Erythroblast (primary cell): Measurements from ENCODE around the gene DUSP10.

Experiments
- DNase-seq, 2 experiments: peaks; one replicate each; lab custom pipeline; 2025; lab: John Stamatoyannopoulos, UW
- GATA1 ChIP-seq: IDR thresholded peaks from 2 replicates; pipeline ENCODE4 v1.6.1; 2011; ENCODE audit warnings: low read depth, mild to moderate bottlenecking, control low read depth, low read length, moderate library complexity
- POLR2A ChIP-seq: IDR thresholded peaks from 2 replicates; pipeline ENCODE4 v1.6.1; 2011; ENCODE audit warnings: mild to moderate bottlenecking, low read length

The DUSP10 gene

GRCh38 chr1:221756830-221757551 lies 15.1 kb upstream of the DUSP10 start:
- DNase-seq = no peak
- TF ChIP-seq POLR2A (no peak), GATA1 (no peak)

- no peak for DNase-seq
- TF ChIP-seq GATA1 = no peak
- TF ChIP-seq POLR2A = no peak
Observed at GRCh38 chr1:221753828-221754188, 11.9 kb upstream of the DUSP10 start.

GRCh38 chr1:221751226-221751887 lies 9.5 kb upstream of the DUSP10 start:
- no peak for TF ChIP-seq POLR2A
- TF ChIP-seq GATA1 = no peak
- no peak for DNase-seq

GRCh38 chr1:221748981-221749380 lies 7.1 kb upstream of the DUSP10 start:
- no peak for TF ChIP-seq POLR2A
- TF ChIP-seq GATA1 = no peak
- no peak for DNase-seq

- no peak for DNase-seq
- TF ChIP-seq POLR2A (no peak), GATA1 (no peak)
Observed at GRCh38 chr1:221747839-221748238, 6.0 kb upstream of the DUSP10 start.

- peak in 1 of 2 experiments; percentile 30 for DNase-seq
- TF ChIP-seq POLR2A (no peak), GATA1 (no peak)
Observed at GRCh38 chr1:221743416-221744208, 1.7 kb upstream of the DUSP10 start.

- DNase-seq = peak; percentile 90 to 94
- TF ChIP-seq POLR2A = no peak
- no peak for TF ChIP-seq GATA1
Observed at GRCh38 chr1:221742555-221743415, 896 bp upstream of the DUSP10 start.

GRCh38 chr1:221740993-221741702 lies 741 bp downstream of the DUSP10 start:
- TF ChIP-seq GATA1 = no peak
- TF ChIP-seq POLR2A = no peak
- DNase-seq = peak; percentile 42 to 54

GRCh38 chr1:221740369-221740992 lies 1.4 kb downstream of the DUSP10 start:
- TF ChIP-seq POLR2A (no peak), GATA1 (no peak)
- no peak for DNase-seq

GRCh38 chr1:221739677-221740025 lies 2.2 kb downstream of the DUSP10 start:
- DNase-seq = no peak
- TF ChIP-seq POLR2A (no peak), GATA1 (no peak)

GRCh38 chr1:221739018-221739676 lies 2.7 kb downstream of the DUSP10 start:
- no peak for TF ChIP-seq GATA1
- no peak for TF ChIP-seq POLR2A

GRCh38 chr1:221736714-221737113 lies 5.2 kb downstream of the DUSP10 start:
- TF ChIP-seq GATA1 (no peak), POLR2A (no peak)
- DNase-seq = no peak

More at GRCh38 chr1:221739018-221739676, 2.7 kb downstream of the DUSP10 start:
- DNase-seq = peak; percentile 10 to 14
